ENCODE measurements around the gene MAGEF1. TPM values are rescaled to one million over a fixed set of nuclear protein-coding genes. Genes with fewer than 3 reads are reported as not detected.

The MAGEF1 gene
- total and polyA plus RNA-seq, 10 of the 15 experiments (the other 5 are each of a cell fraction or from before 2014, with no cell fraction given) = 2.3 to 62.2 (median 27.1) TPM

- TF ChIP-seq, protein P1, sequence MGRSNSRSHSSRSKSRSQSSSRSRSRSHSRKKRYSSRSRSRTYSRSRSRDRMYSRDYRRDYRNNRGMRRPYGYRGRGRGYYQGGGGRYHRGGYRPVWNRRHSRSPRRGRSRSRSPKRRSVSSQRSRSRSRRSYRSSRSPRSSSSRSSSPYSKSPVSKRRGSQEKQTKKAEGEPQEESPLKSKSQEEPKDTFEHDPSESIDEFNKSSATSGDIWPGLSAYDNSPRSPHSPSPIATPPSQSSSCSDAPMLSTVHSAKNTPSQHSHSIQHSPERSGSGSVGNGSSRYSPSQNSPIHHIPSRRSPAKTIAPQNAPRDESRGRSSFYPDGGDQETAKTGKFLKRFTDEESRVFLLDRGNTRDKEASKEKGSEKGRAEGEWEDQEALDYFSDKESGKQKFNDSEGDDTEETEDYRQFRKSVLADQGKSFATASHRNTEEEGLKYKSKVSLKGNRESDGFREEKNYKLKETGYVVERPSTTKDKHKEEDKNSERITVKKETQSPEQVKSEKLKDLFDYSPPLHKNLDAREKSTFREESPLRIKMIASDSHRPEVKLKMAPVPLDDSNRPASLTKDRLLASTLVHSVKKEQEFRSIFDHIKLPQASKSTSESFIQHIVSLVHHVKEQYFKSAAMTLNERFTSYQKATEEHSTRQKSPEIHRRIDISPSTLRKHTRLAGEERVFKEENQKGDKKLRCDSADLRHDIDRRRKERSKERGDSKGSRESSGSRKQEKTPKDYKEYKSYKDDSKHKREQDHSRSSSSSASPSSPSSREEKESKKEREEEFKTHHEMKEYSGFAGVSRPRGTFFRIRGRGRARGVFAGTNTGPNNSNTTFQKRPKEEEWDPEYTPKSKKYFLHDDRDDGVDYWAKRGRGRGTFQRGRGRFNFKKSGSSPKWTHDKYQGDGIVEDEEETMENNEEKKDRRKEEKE (IDR thresholded peaks at IDR 0.05) = no peak
- no peak for TF ChIP-seq SMARCA5 (IDR thresholded peaks at IDR 0.05)
- no peak for TF ChIP-seq STAT1 (conservative IDR thresholded peaks at IDR 0.05)
- TF ChIP-seq YBX1 (IDR thresholded peaks at IDR 0.05) = no peak
- TF ChIP-seq EP300 (IDR thresholded peaks at IDR 0.05; ENCODE audit: borderline replicate concordance in 1 of 2, control insufficient read depth in 1 of 2, low read depth in 2 of 2, low read length in 2 of 2) = no peak
- TF ChIP-seq NFYA (IDR thresholded peaks at IDR 0.05; ENCODE audit: borderline replicate concordance, low read depth, low read length) = no peak
- no peak for TF ChIP-seq CBFB (IDR thresholded peaks at IDR 0.05; ENCODE audit: low read depth)
- no peak for TF ChIP-seq ZZZ3 (IDR thresholded peaks at IDR 0.05; ENCODE audit: control insufficient read depth, insufficient read length, low read depth)
- TF ChIP-seq, protein P2, sequence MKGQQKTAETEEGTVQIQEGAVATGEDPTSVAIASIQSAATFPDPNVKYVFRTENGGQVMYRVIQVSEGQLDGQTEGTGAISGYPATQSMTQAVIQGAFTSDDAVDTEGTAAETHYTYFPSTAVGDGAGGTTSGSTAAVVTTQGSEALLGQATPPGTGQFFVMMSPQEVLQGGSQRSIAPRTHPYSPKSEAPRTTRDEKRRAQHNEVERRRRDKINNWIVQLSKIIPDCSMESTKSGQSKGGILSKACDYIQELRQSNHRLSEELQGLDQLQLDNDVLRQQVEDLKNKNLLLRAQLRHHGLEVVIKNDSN (IDR thresholded peaks at IDR 0.05; ENCODE audit: borderline replicate concordance, extremely low read length, insufficient read depth, low read depth, low read length) = no peak
Measured at GRCh38 chr3:184693011-184693975, 18.6 kb downstream of the MAGEF1 start (continued).

Data from GM12878 (cell line).